NCI-H446 (cell line): Measurements from ENCODE around the gene RPUSD1.
"Not testable (repeated sequence)": the region's sequence is repeated elsewhere in the genome, so short reads cannot be mapped to it uniquely, and the experiment has no call there.

Experiments
- DNase-seq, 2 experiments: peaks; one replicate each; lab custom pipeline; 2025; lab: John Stamatoyannopoulos, UW

RPUSD1 gene

GRCh38 chr16:766008-766819 lies 22.0 kb downstream of the RPUSD1 start:
- no peak for DNase-seq

- no peak for DNase-seq
Observed at GRCh38 chr16:765488-765865, 22.7 kb downstream of the RPUSD1 start.

- DNase-seq = no peak
Observed at GRCh38 chr16:764848-765487, 23.2 kb downstream of the RPUSD1 start.

- no peak for DNase-seq
Observed at GRCh38 chr16:764184-764750, 23.9 kb downstream of the RPUSD1 start.

- DNase-seq = no peak
Observed at GRCh38 chr16:763369-764183, 24.6 kb downstream of the RPUSD1 start.

GRCh38 chr16:762595-763268 lies 25.4 kb downstream of the RPUSD1 start:
- no peak for DNase-seq

- DNase-seq = no peak
Observed at GRCh38 chr16:761625-762513, 26.3 kb downstream of the RPUSD1 start.

GRCh38 chr16:760545-761343 lies 27.4 kb downstream of the RPUSD1 start, which contains the start of gene MSLN:
Gene MSLN, plus strand, starts transcription at chr16:760734. Its CDS starts 1,947 bp downstream, at chr16:762681.
- DNase-seq = no peak

- DNase-seq = no peak
Observed at GRCh38 chr16:760065-760464, 28.1 kb downstream of the RPUSD1 start.

- no peak for DNase-seq
Observed at GRCh38 chr16:759110-759910, 28.9 kb downstream of the RPUSD1 start.

- no peak for DNase-seq
Observed at GRCh38 chr16:756428-756827, 31.8 kb downstream of the RPUSD1 start.

- no peak for DNase-seq
Observed at GRCh38 chr16:754656-755055, 33.5 kb downstream of the RPUSD1 start.

GRCh38 chr16:754121-754607 lies 34.0 kb downstream of the RPUSD1 start:
- not testable (repeated sequence) for DNase-seq

- no peak for DNase-seq
Observed at GRCh38 chr16:752007-752312, 36.2 kb downstream of the RPUSD1 start.

- DNase-seq = no peak
Observed at GRCh38 chr16:751152-752006, 36.8 kb downstream of the RPUSD1 start.

GRCh38 chr16:750485-750884 lies 37.7 kb downstream of the RPUSD1 start:
- DNase-seq = no peak

- no peak for DNase-seq
Observed at GRCh38 chr16:749010-749409, 39.2 kb downstream of the RPUSD1 start.
